ENCODE data around the gene SIRT6.
A peak's percentile ranks its signal among the peaks of the same experiment; 100 is the strongest.

The SIRT6 gene

DNA sequence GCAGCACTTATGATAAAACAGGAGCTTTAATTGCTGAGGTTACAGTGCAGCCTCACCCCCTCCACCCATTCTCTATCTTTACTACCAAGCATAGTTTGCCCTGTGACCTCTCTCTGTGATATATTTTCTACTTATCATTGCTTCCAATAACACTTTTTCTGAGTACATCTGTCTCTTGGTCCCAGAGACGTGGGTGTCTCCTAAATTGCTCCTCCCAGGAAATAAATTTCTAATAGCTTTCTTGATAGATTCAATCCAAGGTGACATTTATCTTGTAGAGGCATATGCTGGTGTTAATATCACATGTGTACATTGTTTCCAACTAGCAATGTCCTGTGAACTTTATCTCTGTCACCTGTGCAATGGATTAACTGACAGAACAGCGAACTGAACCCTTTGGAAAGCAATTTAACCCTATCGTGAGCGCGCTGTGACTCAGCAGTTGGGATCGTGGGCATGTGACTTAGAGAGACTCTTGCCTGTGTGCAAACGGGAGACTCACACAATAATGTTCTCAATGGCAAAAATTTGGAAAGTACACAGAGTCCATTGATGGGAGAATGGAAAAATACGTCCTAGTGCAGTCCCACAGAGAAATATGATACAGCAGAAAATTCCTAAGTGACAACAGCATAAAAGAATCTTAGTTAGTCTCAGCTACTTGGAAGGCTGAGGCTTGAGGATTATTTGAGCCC is 51.5 kb downstream of the SIRT6 start (continued):
- TF ChIP-seq, protein P1, sequence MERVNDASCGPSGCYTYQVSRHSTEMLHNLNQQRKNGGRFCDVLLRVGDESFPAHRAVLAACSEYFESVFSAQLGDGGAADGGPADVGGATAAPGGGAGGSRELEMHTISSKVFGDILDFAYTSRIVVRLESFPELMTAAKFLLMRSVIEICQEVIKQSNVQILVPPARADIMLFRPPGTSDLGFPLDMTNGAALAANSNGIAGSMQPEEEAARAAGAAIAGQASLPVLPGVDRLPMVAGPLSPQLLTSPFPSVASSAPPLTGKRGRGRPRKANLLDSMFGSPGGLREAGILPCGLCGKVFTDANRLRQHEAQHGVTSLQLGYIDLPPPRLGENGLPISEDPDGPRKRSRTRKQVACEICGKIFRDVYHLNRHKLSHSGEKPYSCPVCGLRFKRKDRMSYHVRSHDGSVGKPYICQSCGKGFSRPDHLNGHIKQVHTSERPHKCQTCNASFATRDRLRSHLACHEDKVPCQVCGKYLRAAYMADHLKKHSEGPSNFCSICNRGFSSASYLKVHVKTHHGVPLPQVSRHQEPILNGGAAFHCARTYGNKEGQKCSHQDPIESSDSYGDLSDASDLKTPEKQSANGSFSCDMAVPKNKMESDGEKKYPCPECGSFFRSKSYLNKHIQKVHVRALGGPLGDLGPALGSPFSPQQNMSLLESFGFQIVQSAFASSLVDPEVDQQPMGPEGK (tag by site-specific recombination; IDR thresholded peaks at IDR 0.05) = 0 out of 2 replicates have a peak, but pooled peaks have one; percentile 30
- TF ChIP-seq SP7 (tag by site-specific recombination; IDR thresholded peaks at IDR 0.05) (0 out of 2 replicates have a peak, but pooled peaks have one; percentile 49), ZFHX2 (tag by site-specific recombination; conservative IDR thresholded peaks at IDR 0.05) (no peak), ZFP3 (tag by site-specific recombination; IDR thresholded peaks at IDR 0.05; ENCODE audit: low read depth) (no peak), ZNF175 (tag by site-specific recombination; IDR thresholded peaks at IDR 0.05) (no peak), ZNF362 (tag by site-specific recombination; IDR thresholded peaks at IDR 0.05) (no peak), ZNF830 (tag by site-specific recombination; IDR thresholded peaks at IDR 0.05; ENCODE audit: low read depth) (no peak), ZNF24 (tag by site-specific recombination; IDR thresholded peaks at IDR 0.05) (no peak), ZNF488 (tag by site-specific recombination; IDR thresholded peaks at IDR 0.05) (no peak), ZNF585B (tag by site-specific recombination; IDR thresholded peaks at IDR 0.05) (no peak), ZNF423 (tag by site-specific recombination; IDR thresholded peaks at IDR 0.05) (no peak), PRDM4 (tag by site-specific recombination; IDR thresholded peaks at IDR 0.05) (no peak), BCL11B (tag by site-specific recombination; IDR thresholded peaks at IDR 0.05; ENCODE audit: low read depth) (no peak), SETDB1 (IDR thresholded peaks at IDR 0.05; ENCODE audit: insufficient read length, low read length) (no peak), ZNF26 (tag by site-specific recombination; IDR thresholded peaks at IDR 0.05) (no peak), ZNF624 (tag by site-specific recombination; IDR thresholded peaks at IDR 0.05) (no peak), ZSCAN30 (tag by site-specific recombination; IDR thresholded peaks at IDR 0.05) (no peak), ZNF341 (tag by site-specific recombination; IDR thresholded peaks at IDR 0.05; ENCODE audit: low read depth) (0 out of 2 replicates have a peak, but pooled peaks have one; percentile 23), ATF2 (tag by site-specific recombination; IDR thresholded peaks at IDR 0.05; ENCODE audit: low read depth) (no peak), ZNF692 (tag by site-specific recombination; IDR thresholded peaks at IDR 0.05) (no peak), ZNF114 (tag by site-specific recombination; IDR thresholded peaks at IDR 0.05) (no peak), PRDM1 (tag by site-specific recombination; IDR thresholded peaks at IDR 0.05) (peak; percentile 71), ZNF664 (tag by site-specific recombination; IDR thresholded peaks at IDR 0.05) (no peak), ZEB2 (tag by site-specific recombination; IDR thresholded peaks at IDR 0.05) (peak; percentile 42), ZNF629 (tag by site-specific recombination; IDR thresholded peaks at IDR 0.05) (peak; percentile 27; the same call in 1 of the 2 replicates)
- TF ChIP-seq, protein P2, sequence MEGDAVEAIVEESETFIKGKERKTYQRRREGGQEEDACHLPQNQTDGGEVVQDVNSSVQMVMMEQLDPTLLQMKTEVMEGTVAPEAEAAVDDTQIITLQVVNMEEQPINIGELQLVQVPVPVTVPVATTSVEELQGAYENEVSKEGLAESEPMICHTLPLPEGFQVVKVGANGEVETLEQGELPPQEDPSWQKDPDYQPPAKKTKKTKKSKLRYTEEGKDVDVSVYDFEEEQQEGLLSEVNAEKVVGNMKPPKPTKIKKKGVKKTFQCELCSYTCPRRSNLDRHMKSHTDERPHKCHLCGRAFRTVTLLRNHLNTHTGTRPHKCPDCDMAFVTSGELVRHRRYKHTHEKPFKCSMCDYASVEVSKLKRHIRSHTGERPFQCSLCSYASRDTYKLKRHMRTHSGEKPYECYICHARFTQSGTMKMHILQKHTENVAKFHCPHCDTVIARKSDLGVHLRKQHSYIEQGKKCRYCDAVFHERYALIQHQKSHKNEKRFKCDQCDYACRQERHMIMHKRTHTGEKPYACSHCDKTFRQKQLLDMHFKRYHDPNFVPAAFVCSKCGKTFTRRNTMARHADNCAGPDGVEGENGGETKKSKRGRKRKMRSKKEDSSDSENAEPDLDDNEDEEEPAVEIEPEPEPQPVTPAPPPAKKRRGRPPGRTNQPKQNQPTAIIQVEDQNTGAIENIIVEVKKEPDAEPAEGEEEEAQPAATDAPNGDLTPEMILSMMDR (tag by site-specific recombination; IDR thresholded peaks at IDR 0.05) = no peak

Measured in HEK293 (cell line).